ENCODE data around the gene DNAAF9.

Gene DNAAF9

GRCh38 chr20:3364323-3365013 is 43.0 kb downstream of the DNAAF9 start:
- no peak overlapping the region for H3K4me3 ChIP-seq (ENCODE audit: low read depth, low read length)
- TF ChIP-seq MAX (IDR thresholded peaks at IDR 0.05; ENCODE audit: low read depth, low read length), result no peak
- TF ChIP-seq CTCF (IDR thresholded peaks at IDR 0.05; ENCODE audit: low read depth, low read length), result no peak
- no peak for TF ChIP-seq MYC (IDR thresholded peaks at IDR 0.05; ENCODE audit: low read depth, low read length)
- no peak for TF ChIP-seq POLR2A (IDR thresholded peaks at IDR 0.05; ENCODE audit: extremely low read depth, insufficient read length)
- DNase-seq (ENCODE audit: low read depth), result no peak

- no peak overlapping the region for H3K4me3 ChIP-seq (ENCODE audit: low read depth, low read length)
- no peak for TF ChIP-seq MAX (IDR thresholded peaks at IDR 0.05; ENCODE audit: low read depth, low read length)
- TF ChIP-seq MYC (IDR thresholded peaks at IDR 0.05; ENCODE audit: low read depth, low read length), result no peak
- TF ChIP-seq POLR2A (IDR thresholded peaks at IDR 0.05; ENCODE audit: extremely low read depth, insufficient read length), result no peak
- no peak for TF ChIP-seq CTCF (IDR thresholded peaks at IDR 0.05; ENCODE audit: low read depth, low read length)
- DNase-seq (ENCODE audit: low read depth), result no peak
Measured at GRCh38 chr20:3360752-3361151, 46.7 kb downstream of the DNAAF9 start.

GRCh38 chr20:3358676-3359340 is 48.7 kb downstream of the DNAAF9 start:
- peak; percentile 26 for DNase-seq (ENCODE audit: low read depth)
- no peak for TF ChIP-seq MYC (IDR thresholded peaks at IDR 0.05; ENCODE audit: low read depth, low read length)
- no peak for TF ChIP-seq CTCF (IDR thresholded peaks at IDR 0.05; ENCODE audit: low read depth, low read length)
- no peak for TF ChIP-seq MAX (IDR thresholded peaks at IDR 0.05; ENCODE audit: low read depth, low read length)
- no peak for TF ChIP-seq POLR2A (IDR thresholded peaks at IDR 0.05; ENCODE audit: extremely low read depth, insufficient read length)
- H3K4me3 ChIP-seq (ENCODE audit: low read depth, low read length), result no peak overlapping the region

All from NB4 (cell line).